ENCODE measurements around the gene LDLRAD2.
"Not testable (repeated sequence)": the region's sequence is repeated elsewhere in the genome, so short reads cannot be mapped to it uniquely, and the experiment has no call there.

GRCh38 chr1:21771672-21772071 lies 40.4 kb upstream of the LDLRAD2 start:
- TF ChIP-seq POLR2A, CTCF (IDR thresholded peaks at IDR 0.05): not testable (repeated sequence)

Data from testis (tissue), 2 donors.